H1 (cell line): Measurements from ENCODE around the gene KREMEN1. TPM values are rescaled to one million over a fixed set of nuclear protein-coding genes. Genes with fewer than 3 reads are reported as not detected.
"Not testable (repeated sequence)": the region's sequence is repeated elsewhere in the genome, so short reads cannot be mapped to it uniquely, and the experiment has no call there.

ENCODE experiments used
- CTCF ChIA-PET: fragments of 300-600 bp; sonication (Branson Sonifier 250); formaldehyde crosslinking; loops from one replicate; lab custom pipeline; 2021; ENCODE audit not compliant: partially characterized antibody; lab: Charles Lee
- POLR2A ChIA-PET: fragments of 300-600 bp; sonication (Branson Sonifier 250); formaldehyde crosslinking; loops from one replicate; lab custom pipeline; 2021; ENCODE audit warnings: inconsistent platforms; ENCODE audit not compliant: partially characterized antibody; lab: Charles Lee
- DNase-seq, 2 experiments: peaks; one replicate each; pipeline versions ENCODE4 v3.0.0 to v3.0.0-alpha.2; 2010 to 2022; ENCODE audit warnings: low spot score in 2 of 2, low read depth in 1 of 2, mixed read lengths in 1 of 2
- FAIRE-seq: peaks from 2 replicates; lab custom pipeline; 2011; peaks lifted over from hg19 to GRCh38; lab: Jason Lieb, UNC
- H2AFZ ChIP-seq: 2 replicates; pipeline ENCODE4 v1.8.1; 2012; ENCODE audit warnings: low read length, inconsistent platforms
- H2AK5ac ChIP-seq: 2 replicates; pipeline ENCODE4 v1.6.1; 2013; ENCODE audit warnings: low read depth, low read length
- H2BK120ac ChIP-seq: replicated peaks from 2 replicates; pipeline ENCODE3; 2013; ENCODE audit warnings: low read depth, low read length, inconsistent platforms
- H2BK12ac ChIP-seq: 2 replicates; pipeline ENCODE4 v1.6.1; 2013; ENCODE audit warnings: low read depth, low read length
- H2BK15ac ChIP-seq: 2 replicates; pipeline ENCODE4 v1.6.1; 2013; ENCODE audit warnings: low read length
- H2BK20ac ChIP-seq: 2 replicates; pipeline ENCODE4 v1.6.1; 2013; ENCODE audit warnings: low read length
- H2BK5ac ChIP-seq: 2 replicates; pipeline ENCODE4 v1.6.1; 2013; ENCODE audit warnings: low read depth, low read length
- H3K14ac ChIP-seq: 2 replicates; pipeline ENCODE4 v1.6.1; 2013; ENCODE audit warnings: inconsistent platforms; ENCODE audit not compliant: insufficient read length
- H3K18ac ChIP-seq: 2 replicates; pipeline ENCODE4 v1.6.1; 2013; ENCODE audit warnings: low read length; ENCODE audit errors: extremely low read depth
- H3K23ac ChIP-seq: 2 replicates; pipeline ENCODE4 v1.6.1; 2013; ENCODE audit warnings: inconsistent platforms; ENCODE audit not compliant: insufficient read length
- H3K23me2 ChIP-seq: 2 replicates; pipeline ENCODE4 v1.6.1; 2013; ENCODE audit warnings: low read depth, low read length
- H3K27ac ChIP-seq: 2 replicates; pipeline ENCODE4 v1.6.1; 2011; ENCODE audit warnings: low read depth, low read length, inconsistent platforms
- H3K27me3 ChIP-seq, 4 experiments: replicated peaks in 1 of 4; 1 replicate in 1 of 4; 2 replicates in 3 of 4; pipeline versions ENCODE4 v1.6.1 to v1.8.1; 2011 to 2013; ENCODE audit warnings: low read length in 3 of 4, mild to moderate bottlenecking in 3 of 4, inconsistent platforms in 2 of 4, mixed read lengths in 2 of 4, moderate library complexity in 1 of 4; ENCODE audit not compliant: control insufficient read depth in 3 of 4, insufficient read depth in 3 of 4; ENCODE audit errors: extremely low read depth in 1 of 4
- H3K36me3 ChIP-seq, 4 experiments: 2 replicates each; pipeline versions ENCODE4 v1.6.1 to v1.8.1; 2011 to 2013; ENCODE audit warnings: mild to moderate bottlenecking in 4 of 4, low read length in 3 of 4, moderate library complexity in 2 of 4, control low read depth in 1 of 4, inconsistent platforms in 1 of 4; ENCODE audit not compliant: insufficient read depth in 4 of 4, control insufficient read depth in 2 of 4
- H3K4ac ChIP-seq: replicated peaks from 2 replicates; pipeline ENCODE3; 2013; ENCODE audit warnings: low read length, low read depth, mixed read lengths, inconsistent platforms; ENCODE audit not compliant: insufficient read length
- H3K4me1 ChIP-seq, 4 experiments: replicated peaks in 1 of 4; 1 replicate in 1 of 4; 2 replicates in 3 of 4; pipeline versions ENCODE4 v1.6.1 to v1.8.1; 2011 to 2013; ENCODE audit warnings: low read length in 3 of 4, inconsistent platforms in 2 of 4, mixed read lengths in 1 of 4; ENCODE audit not compliant: insufficient read depth in 4 of 4, control insufficient read depth in 3 of 4
- H3K4me2 ChIP-seq, 2 experiments: 2 replicates each; pipeline versions ENCODE4 v1.6.1 to v1.8.1; 2011 to 2013; ENCODE audit warnings: low read depth in 2 of 2, low read length in 2 of 2, control low read depth in 1 of 2, inconsistent platforms in 1 of 2, mild to moderate bottlenecking in 1 of 2; ENCODE audit not compliant: insufficient read depth in 1 of 2
- H3K4me3 ChIP-seq, 4 experiments: fragments of 200-600, 300-600 bp in 1 of 4; sonication (generic), shearing (Covaris generic), sonication (Bioruptor Twin) in 1 of 4; 2 replicates each; pipeline versions ENCODE4 v1.5.1 to v1.8.1; 2011 to 2016; ENCODE audit warnings: low read length in 4 of 4, low read depth in 3 of 4, control low read depth in 2 of 4, inconsistent platforms in 2 of 4, mild to moderate bottlenecking in 2 of 4, mixed read lengths in 1 of 4, moderate library complexity in 1 of 4; ENCODE audit not compliant: insufficient read depth in 2 of 4; ENCODE audit errors: extremely low read depth in 1 of 4
- H3K56ac ChIP-seq: replicated peaks from 2 replicates; pipeline ENCODE3; 2013; ENCODE audit warnings: low read depth, mild to moderate bottlenecking, mixed read lengths, low read length, inconsistent platforms; ENCODE audit not compliant: insufficient read length
- H3K79me1 ChIP-seq: 2 replicates; pipeline ENCODE4 v1.6.1; 2013; ENCODE audit warnings: low read depth, low read length, control low read depth
- H3K79me2 ChIP-seq, 2 experiments: 2 replicates each; pipeline versions ENCODE4 v1.6.1 to v1.8.1; 2012 to 2013; ENCODE audit warnings: low read length in 2 of 2, mild to moderate bottlenecking in 2 of 2, inconsistent platforms in 1 of 2; ENCODE audit not compliant: insufficient read depth in 2 of 2, control insufficient read depth in 1 of 2
- H3K9ac ChIP-seq, 4 experiments: replicated peaks in 1 of 4; 1 replicate in 1 of 4; 2 replicates in 3 of 4; pipeline versions ENCODE4 v1.6.1 to v1.8.1; 2011 to 2013; ENCODE audit warnings: low read depth in 3 of 4, low read length in 3 of 4, control low read depth in 2 of 4, mild to moderate bottlenecking in 2 of 4, moderate library complexity in 2 of 4, inconsistent platforms in 1 of 4; ENCODE audit errors: extremely low read depth in 1 of 4
- H3K9me3 ChIP-seq, 2 experiments: 2 replicates each; pipeline versions ENCODE4 v1.6.1 to v1.8.1; 2012 to 2013; ENCODE audit warnings: mild to moderate bottlenecking in 2 of 2, moderate library complexity in 2 of 2, control low read depth in 1 of 2, inconsistent platforms in 1 of 2, low read depth in 1 of 2, low read length in 1 of 2, mixed read lengths in 1 of 2; ENCODE audit not compliant: insufficient read depth in 2 of 2
- H4K20me1 ChIP-seq, 2 experiments: replicated peaks in 1 of 2; 2 replicates each; pipeline versions ENCODE3 to v1.8.1; 2011 to 2013; ENCODE audit warnings: inconsistent platforms in 2 of 2, low read length in 2 of 2, mild to moderate bottlenecking in 1 of 2; ENCODE audit not compliant: insufficient read depth in 2 of 2, control insufficient read depth in 1 of 2
- H4K5ac ChIP-seq: 2 replicates; pipeline ENCODE4 v1.6.1; 2013; ENCODE audit warnings: low read length, low read depth, mixed read lengths, inconsistent platforms; ENCODE audit not compliant: insufficient read length
- H4K8ac ChIP-seq: 2 replicates; pipeline ENCODE4 v1.8.0; 2013; ENCODE audit warnings: mild to moderate bottlenecking, moderate library complexity, low read length, inconsistent platforms; ENCODE audit not compliant: insufficient read depth; ENCODE audit errors: extremely low read depth
- H4K91ac ChIP-seq: replicated peaks from 2 replicates; pipeline ENCODE3; 2013; ENCODE audit warnings: low read length, mixed read lengths, inconsistent platforms; ENCODE audit not compliant: insufficient read length
- WGBS, 2 experiments: shearing (Covaris generic) in 1 of 2; methylation state at CpG; one replicate each; pipeline versions ENCODE4 v1.1.6 to v1.1.7; 2013 to 2015; ENCODE audit warnings: low lambda C conversion rate in 2 of 2, mixed read lengths in 2 of 2, inconsistent platforms in 1 of 2, low coverage in 1 of 2, missing lambda C conversion rate in 1 of 2; ENCODE audit not compliant: insufficient replicate concordance in 2 of 2, insufficient coverage in 1 of 2, insufficient read length in 1 of 2; ENCODE audit errors: extremely low coverage in 1 of 2, missing lambda C conversion rate in 1 of 2; 5-methylcytosine and 5-hydroxymethylcytosine counted together
- polyA plus RNA-seq, 7 experiments: library from polyadenylated mRNA; depleted of rRNA in 3 of 7; stranded (reverse) in 5 of 7; unstranded in 2 of 7; fragments of >200 nt in 5 of 7; fragments of 200-250 nt in 2 of 7; gene quantifications; 1 replicate in 5 of 7; 2 replicates in 1 of 7; 4 replicates in 1 of 7; pipeline versions ENCODE4 v1.2.1 to v1.2.3, GENCODE V29; 2011 to 2013; ENCODE audit warnings: missing spikeins in 2 of 7, mixed read lengths in 2 of 7
- total RNA-seq: library from RNA; stranded (reverse); fragmentation: NEBNext Ultra II Directional; extraction: Animal tissue kit (Norgen Biotek cat#: 25700); gene quantifications from 2 replicates; pipeline ENCODE4 v1.2.1, GENCODE V29; 2021

The KREMEN1 gene
- total and polyA plus RNA-seq, 2 of the 8 experiments (the other 6 are each of a cell fraction or from before 2014, with no cell fraction given), result 2.1 to 3.2 TPM

DNA sequence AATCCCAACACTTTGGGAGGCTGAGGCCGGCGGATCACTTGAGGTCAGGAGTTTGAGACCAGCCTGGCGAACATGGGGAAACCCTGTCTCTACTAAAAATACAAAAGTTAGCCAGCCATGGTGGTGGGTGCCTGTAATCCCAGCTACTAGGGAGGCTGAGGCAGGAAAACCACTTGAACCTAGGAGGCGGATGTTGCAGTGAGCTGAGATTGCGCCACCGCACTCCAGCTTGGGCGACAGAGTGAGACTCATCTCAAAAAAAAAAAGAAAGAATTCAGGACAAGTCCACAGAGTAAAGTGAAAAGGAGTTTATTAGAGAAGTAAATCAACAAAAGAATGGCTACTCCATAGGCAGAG is 10.7 kb downstream of the KREMEN1 start:
- H4K8ac ChIP-seq, H2BK20ac ChIP-seq, H2BK15ac ChIP-seq, H4K5ac ChIP-seq, H2BK5ac ChIP-seq, H4K91ac ChIP-seq, H3K14ac ChIP-seq, H3K23me2 ChIP-seq, H2AK5ac ChIP-seq, CTCF ChIA-PET, H3K4ac ChIP-seq, H4K20me1 ChIP-seq, H2AFZ ChIP-seq, H3K27me3 ChIP-seq, H3K36me3 ChIP-seq, H2BK120ac ChIP-seq, H3K79me1 ChIP-seq, H3K18ac ChIP-seq, H3K23ac ChIP-seq, FAIRE-seq, H3K79me2 ChIP-seq, H3K9me3 ChIP-seq, H3K56ac ChIP-seq, H3K9ac ChIP-seq, H3K4me2 ChIP-seq, H3K27ac ChIP-seq, H3K4me3 ChIP-seq, H2BK12ac ChIP-seq, DNase-seq, H3K4me1 ChIP-seq: not testable (repeated sequence)
- POLR2A ChIA-PET, result interaction anchor here (1.2 kb wide), 1 partner anchor 10 kb away, joined by 3 read pairs; no protein-coding TSS in a partner anchor
- WGBS, 2 experiments, result 86% methylated on average over 7 of the region's 7 CpGs; no CpG with 5 or more reads in 1 of the 2 experiments
